ENCODE results near the gene OPN1SW.

DNA sequence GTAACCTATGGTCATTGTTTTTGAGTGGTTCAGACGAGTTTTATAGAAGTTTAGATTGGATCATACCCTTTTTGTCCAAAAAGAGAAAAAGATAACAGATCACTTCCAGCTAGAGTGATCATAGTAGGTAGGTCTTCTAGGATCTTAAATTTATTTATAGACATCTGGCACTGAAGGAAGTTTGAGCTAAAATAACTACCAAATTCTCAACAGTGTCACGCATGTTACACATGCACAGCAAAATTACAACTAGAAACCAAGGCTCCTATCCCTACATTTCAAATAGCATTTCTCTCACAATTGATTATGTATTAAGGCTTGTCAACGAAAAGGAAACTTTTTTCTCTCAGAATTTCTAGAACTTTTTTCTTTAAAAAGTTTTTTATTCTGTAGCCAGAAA, 34.1 kb downstream of the OPN1SW start:
- TF ChIP-seq, protein P1, sequence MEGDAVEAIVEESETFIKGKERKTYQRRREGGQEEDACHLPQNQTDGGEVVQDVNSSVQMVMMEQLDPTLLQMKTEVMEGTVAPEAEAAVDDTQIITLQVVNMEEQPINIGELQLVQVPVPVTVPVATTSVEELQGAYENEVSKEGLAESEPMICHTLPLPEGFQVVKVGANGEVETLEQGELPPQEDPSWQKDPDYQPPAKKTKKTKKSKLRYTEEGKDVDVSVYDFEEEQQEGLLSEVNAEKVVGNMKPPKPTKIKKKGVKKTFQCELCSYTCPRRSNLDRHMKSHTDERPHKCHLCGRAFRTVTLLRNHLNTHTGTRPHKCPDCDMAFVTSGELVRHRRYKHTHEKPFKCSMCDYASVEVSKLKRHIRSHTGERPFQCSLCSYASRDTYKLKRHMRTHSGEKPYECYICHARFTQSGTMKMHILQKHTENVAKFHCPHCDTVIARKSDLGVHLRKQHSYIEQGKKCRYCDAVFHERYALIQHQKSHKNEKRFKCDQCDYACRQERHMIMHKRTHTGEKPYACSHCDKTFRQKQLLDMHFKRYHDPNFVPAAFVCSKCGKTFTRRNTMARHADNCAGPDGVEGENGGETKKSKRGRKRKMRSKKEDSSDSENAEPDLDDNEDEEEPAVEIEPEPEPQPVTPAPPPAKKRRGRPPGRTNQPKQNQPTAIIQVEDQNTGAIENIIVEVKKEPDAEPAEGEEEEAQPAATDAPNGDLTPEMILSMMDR (IDR thresholded peaks at IDR 0.05; ENCODE audit: low read depth, low read length), result no peak
- TF ChIP-seq EZH2phosphoT487 (IDR thresholded peaks at IDR 0.05; ENCODE audit: low read depth), result no peak
